Loucy (cell line): Measurements from ENCODE around the gene LANCL2.

ENCODE experiments used
- CTCF ChIP-seq: fragments of 200-600 bp; sonication (generic); conservative IDR thresholded peaks from 2 replicates; pipeline ENCODE4 v1.5.1; 2014; ENCODE audit warnings: mild to moderate bottlenecking, antibody characterized with exemption, low read length
- EZH2phosphoT487 ChIP-seq: fragments of 200-600 bp; IDR thresholded peaks from 2 replicates; pipeline ENCODE4 v1.6.1; 2018; ENCODE audit warnings: antibody characterized with exemption, mild to moderate bottlenecking, moderate library complexity, borderline replicate concordance

DNA sequence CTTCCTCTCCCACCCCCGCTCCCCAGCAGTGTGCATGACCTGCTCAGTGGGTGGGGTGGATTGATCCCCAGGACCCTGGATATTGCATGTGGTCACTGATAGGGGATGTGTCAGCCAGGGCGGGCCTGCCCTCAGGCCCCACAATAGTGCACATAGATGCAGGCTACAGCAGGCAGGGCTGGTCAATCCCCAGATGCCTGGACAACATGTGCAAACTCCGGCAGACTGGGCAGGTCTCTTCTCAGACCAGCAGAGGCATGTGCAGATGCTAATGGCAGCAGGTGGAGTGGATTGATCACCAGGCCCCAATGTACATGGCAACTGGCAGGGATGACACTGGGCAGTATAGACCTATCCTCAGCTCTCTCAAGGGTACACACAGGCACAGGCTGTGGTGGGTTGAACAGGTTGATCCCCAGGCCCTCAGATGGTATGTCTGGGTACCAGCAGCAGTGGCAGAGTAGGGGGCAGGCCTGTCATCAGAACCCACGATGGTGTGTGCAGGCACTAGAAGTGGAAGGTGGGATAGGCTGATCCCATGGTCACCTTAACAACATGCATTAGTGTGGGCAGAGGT is 98.6 kb downstream of the LANCL2 start:
- TF ChIP-seq CTCF: no peak
- no peak for TF ChIP-seq EZH2phosphoT487
